D721Med (cell line): ENCODE measurements around the gene ANKS1B.

Experiments used
- DNase-seq: peaks from one replicate; pipeline ENCODE4 v3.0.0; 2011; ENCODE audit warnings: low spot score; ENCODE audit not compliant: insufficient read length
- FAIRE-seq: peaks from 2 replicates; lab custom pipeline; 2011; peaks lifted over from hg19 to GRCh38; lab: Jason Lieb, UNC
- CTCF ChIP-seq: IDR thresholded peaks from 2 replicates; pipeline ENCODE4 v1.5.1; 2012; ENCODE audit warnings: mild to moderate bottlenecking, control low read depth; ENCODE audit not compliant: insufficient read depth; ENCODE audit errors: missing control alignments

Gene ANKS1B

GRCh38 chr12:99135376-99135775 lies 849.4 kb downstream of the ANKS1B start:
- FAIRE-seq (no peak), DNase-seq (no peak)
- TF ChIP-seq CTCF, result no peak

GRCh38 chr12:99133401-99133800 lies 851.3 kb downstream of the ANKS1B start:
- FAIRE-seq (no peak), DNase-seq (no peak)
- TF ChIP-seq CTCF, result no peak

- TF ChIP-seq CTCF, result no peak
- DNase-seq (no peak), FAIRE-seq (no peak)
Measured at GRCh38 chr12:99131751-99132199, 853.0 kb downstream of the ANKS1B start.

GRCh38 chr12:99130808-99131553 lies 853.8 kb downstream of the ANKS1B start:
- no peak for FAIRE-seq
- TF ChIP-seq CTCF, result no peak
- DNase-seq, result no peak

- FAIRE-seq, result no peak
- no peak for TF ChIP-seq CTCF
- no peak for DNase-seq
Measured at GRCh38 chr12:99128246-99128802, 856.4 kb downstream of the ANKS1B start.

GRCh38 chr12:99122959-99123358 lies 861.8 kb downstream of the ANKS1B start:
- TF ChIP-seq CTCF, result no peak
- no peak for FAIRE-seq
- DNase-seq, result no peak

- DNase-seq (no peak), FAIRE-seq (no peak)
- TF ChIP-seq CTCF, result no peak
Measured at GRCh38 chr12:99122496-99122895, 862.2 kb downstream of the ANKS1B start.
